ENCODE measurements around the gene TMEM233.

- no peak for TF ChIP-seq POLR2AphosphoS5 (IDR thresholded peaks at IDR 0.05)
- TF ChIP-seq POLR2A (IDR thresholded peaks at IDR 0.05; ENCODE audit: low read depth) = no peak
- no peak for TF ChIP-seq CTCF (IDR thresholded peaks at IDR 0.05)
- no peak for TF ChIP-seq EP300 (IDR thresholded peaks at IDR 0.05)
Measured at GRCh38 chr12:119603767-119604166, 10.2 kb downstream of the TMEM233 start.
